GM19395 (cell line): Measurements from ENCODE around the gene OR7G2.
"Not testable (repeated sequence)": the region's sequence is repeated elsewhere in the genome, so short reads cannot be mapped to it uniquely, and the experiment has no call there.

Source experiments
- ATAC-seq: cut with Tn5 transposase; IDR thresholded peaks from one replicate; pipeline ENCODE4 v1.9.1; 2021; ENCODE audit warnings: mild to moderate bottlenecking, moderate library complexity; ENCODE audit not compliant: unreplicated experiment

OR7G2 gene

DNA sequence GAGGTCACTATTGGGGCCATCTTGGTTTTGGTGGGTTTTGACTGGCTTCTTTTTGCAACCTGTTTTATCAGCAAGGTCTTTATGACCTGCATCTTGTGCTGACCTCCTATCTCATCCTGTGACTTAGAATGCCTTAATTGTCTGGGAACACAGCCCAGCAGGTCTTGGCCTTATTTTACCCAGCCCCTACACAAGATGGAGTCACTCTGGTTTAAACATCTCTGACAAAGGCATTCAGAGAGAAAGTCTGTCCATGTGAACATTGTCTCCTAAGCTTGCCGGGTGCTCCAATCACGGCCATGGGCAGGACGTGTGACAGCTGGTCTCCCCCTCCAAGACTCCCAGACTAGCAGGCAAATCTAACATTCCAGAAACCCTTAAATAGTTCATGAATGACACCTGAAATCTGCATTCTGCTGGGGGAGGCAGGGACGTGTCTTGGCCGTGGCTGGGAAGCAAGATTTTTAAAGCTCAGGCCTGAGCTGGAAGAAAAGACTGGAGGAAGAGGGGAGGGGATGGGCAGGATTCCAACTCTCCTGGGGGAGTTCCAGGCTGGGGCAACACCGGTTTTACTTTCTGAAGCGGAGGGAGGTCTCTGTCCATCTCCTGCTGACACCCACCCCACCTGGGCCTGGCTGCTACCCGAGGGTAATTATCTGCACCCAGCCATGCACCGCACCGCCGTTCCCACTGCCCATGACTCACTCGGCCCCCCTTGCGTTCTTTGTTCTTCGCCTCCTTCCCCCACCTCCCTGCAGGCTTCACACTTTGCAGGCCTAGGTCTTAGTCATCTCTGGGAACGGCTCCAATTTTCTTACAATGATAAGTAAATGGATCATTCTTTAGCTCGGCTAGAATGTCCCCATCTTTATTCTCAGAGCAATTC is 32.0 kb downstream of the OR7G2 start:
- ATAC-seq = no peak

DNA sequence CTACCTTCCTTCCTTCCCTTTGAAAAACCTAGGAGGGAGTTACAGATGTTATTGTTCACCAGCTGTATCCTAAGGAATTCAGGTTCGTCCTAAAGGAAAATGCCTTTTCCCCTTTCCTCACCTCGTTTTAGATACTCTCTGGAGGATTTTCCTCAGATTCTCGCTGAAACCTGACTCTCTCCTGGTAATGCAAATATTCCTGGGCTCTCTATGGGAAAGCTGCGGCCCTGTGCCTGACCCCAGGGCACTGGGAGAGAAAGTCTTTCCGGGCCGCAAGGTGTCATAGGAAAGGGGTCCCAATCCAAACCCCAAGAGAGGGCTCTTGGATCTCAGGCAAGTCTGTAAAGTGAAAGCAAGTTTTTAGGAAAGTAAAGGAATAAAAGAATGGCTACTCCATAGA is 33.5 kb downstream of the OR7G2 start:
- ATAC-seq = no peak

DNA sequence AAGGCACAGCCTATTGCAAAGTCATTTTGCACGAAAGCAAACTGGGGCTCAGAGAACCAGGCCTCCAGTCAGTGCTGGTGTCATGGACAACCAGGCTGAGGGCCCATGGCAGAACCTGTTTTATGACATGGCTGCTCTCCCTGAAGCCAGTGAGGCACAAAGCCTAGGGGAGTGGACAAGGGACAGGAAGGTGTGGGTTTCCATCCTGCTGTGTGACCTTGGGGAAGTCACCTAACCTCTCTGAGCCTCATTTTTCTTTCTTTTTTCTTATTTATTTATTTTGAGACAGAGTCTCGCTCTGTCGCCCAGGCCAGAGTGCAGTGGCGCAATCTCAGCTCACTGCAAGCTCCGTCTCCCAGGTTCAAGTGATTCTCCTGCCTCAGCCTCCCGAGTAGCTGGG is 35.6 kb downstream of the OR7G2 start:
- not testable (repeated sequence) for ATAC-seq

DNA sequence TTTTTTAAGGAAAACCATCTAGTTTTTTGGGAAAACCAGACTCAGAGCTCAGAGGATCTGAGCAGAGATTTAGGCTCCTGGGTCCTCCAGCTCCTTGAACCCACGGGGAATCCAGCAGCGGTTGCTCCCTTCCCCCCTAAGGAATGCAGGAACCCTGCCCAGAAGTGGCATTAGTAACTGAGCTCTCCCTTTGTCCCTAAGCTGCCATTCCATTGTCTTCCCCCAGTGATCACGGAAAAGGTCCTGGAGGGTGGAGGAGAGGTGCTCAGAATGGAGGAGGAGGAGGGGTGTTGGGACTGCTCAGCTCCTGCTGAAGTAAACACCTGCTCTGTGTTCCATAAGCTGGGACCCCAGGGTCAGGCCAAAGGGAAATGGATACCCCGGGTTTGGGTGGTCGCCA is 37.2 kb downstream of the OR7G2 start:
- no peak for ATAC-seq

DNA sequence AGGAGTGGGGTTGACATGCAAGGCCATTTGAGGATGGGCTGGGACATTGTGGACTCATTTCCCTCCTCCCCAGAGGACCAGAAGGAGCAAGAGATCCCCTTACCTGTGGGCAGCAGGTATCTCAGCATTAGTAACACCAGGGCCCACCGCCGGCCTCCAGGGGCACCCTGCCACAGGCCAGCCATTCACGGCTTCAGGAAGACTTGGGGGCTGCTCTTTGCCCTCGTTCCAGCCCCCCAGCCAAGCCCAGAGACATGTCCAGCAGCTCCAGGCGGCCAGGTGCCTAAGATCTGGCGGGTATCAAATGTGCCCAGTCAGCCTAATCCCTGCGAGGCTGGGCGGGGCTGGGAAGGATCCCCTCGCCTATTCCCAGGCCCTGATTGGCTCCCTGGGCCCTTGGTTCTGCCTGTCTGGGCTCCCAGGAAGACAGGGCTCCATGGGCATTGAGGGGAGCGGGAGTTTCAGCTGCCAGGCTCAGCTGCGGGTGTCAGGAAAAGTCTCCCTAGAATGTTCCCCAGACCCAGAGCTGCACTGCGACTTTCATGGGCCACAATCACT is 41.7 kb downstream of the OR7G2 start:
- no peak for ATAC-seq

DNA sequence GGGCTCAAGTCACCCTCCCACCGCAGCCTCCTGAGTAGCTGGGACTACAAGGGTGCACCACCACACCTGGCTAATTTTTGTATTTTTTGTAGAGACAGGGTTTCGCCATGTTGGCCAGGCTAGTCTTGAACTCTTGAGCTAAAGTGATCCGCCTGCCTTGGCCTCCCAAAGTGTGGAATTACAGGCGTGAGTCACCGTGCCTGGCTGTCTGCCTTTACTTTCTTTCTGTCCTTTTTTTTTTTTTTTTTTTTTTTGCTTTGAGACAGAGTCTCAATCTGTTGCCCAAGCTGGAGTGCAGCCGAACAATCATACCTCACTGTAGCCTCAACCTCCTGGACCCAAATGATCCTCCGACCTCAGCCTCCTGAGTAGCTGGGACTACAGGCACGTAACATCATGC is 45.4 kb downstream of the OR7G2 start:
- ATAC-seq = no peak

DNA sequence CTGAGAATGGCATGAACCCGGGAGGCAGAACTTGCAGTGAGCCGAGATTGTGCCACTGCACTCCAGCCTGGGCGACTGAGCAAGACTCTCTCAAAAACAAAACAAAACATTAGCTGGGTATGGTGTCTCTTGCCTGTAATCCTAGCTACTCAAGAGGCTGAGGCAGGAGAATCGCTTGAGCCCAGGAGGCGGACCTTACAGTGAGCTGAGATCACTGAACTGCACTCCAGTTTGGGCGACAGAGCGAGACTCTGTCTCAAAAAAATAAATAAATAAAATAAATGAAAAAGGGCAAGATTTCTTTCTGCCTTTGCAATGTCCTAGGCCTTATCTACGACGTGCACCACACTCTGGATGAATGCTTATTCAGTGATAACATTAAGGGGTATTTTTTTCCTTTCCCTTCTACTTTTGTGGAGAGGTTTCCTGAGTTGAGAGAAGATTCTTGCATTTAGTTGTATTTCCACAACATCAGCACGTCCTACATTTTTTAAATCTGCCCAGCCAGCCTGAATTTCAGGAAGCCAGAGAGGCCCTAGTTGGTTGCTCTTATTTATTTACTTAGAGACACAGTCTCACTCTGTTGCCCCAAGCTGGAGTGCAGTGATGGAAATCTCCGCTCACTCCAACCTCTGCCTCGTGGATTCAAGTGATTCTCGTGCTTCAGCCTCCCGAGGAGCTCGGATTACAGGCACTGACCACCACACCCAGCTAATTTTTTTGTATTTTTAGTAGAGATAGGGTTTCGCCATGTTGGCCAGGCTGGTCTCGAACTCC is 46.5 kb downstream of the OR7G2 start:
- no peak for ATAC-seq

DNA sequence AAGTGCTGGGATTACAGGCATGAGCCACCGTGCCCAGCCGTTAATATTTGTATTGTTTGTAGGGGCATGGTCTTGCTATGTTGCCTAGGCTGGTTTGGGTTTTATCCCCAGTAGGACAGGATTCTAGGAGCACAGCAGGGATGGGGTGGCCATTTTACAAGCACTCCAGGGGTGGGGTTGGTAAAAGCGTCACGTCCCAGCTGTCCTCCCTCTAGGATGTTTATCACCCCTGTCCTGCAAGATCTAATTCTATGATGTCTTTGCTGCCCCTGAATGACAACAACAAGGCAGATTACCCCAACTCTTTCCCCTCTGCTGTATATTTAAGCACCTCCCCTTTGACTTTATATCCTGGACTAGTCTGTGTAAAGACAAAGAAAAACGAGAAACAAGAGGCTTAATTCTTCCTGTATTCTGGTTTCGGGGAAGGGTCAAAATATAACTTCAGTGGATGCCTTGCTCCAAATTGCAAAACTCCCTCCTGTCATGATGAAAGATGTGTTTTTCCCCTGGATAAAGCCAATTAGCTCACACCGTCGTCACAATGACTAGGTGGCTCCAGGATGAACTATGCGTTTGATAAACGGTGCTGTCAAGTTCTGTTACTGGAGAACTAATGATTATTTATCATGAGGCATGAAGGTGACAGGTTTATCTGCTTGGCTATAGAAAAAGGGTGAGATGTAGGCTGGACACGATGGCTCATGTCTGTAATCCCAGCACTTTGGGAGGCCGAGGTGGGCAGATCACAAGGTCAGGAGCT is 48.2 kb downstream of the OR7G2 start:
- ATAC-seq = no peak

DNA sequence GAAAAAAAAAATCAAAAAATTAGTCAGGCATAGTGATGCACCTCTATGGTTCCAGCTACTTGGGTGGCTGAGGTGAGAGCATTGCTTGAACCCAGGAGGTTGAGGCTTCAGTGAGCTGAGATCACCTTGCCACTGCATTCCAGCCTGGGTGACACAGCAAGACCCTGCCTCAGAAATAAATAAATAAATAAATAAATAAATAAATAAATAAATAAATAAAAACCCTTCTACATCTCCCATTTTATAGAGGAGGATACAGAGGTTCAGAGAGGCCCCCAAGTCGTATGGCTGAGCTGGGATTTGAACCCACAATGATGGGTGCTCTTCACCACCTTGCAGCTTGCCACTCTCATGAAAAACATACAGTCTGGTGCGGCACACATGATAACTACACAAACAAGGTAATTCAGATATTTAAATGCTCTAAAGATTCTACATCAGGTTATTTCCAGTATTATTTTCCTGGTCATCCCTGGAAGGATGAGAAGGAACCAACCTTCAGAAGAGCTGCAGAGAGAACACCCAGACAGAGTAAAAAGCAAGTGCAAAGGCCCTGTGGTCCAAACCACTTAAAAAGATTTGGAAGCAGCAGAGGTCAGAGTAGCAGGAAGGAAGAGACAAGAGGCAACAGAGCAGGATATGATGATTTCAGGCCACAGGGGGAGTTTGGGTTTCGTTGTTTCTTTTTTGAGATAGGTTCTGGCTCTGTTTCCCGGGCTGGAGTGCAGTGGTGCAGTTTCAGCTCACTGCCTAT is 49.6 kb downstream of the OR7G2 start:
- ATAC-seq = no peak

DNA sequence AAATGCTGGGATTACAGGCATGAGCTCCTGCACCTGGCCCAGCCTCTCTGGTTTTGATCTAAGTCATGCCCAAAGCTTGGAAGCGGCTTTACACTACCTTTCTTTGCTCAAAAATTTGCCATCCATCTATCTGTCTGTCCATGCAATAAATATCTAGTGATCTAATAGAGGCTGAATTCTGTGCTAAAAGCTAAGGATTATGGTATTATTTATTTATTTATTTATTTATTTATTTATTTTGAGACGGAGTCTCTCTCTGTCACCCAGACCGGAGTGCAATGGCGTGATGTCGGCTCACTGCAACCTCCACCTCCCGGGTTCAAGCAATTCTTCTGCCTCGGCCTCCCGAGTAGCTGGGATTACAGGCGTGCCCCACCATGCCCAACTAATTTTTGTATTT is 51.1 kb downstream of the OR7G2 start:
- not testable (repeated sequence) for ATAC-seq

DNA sequence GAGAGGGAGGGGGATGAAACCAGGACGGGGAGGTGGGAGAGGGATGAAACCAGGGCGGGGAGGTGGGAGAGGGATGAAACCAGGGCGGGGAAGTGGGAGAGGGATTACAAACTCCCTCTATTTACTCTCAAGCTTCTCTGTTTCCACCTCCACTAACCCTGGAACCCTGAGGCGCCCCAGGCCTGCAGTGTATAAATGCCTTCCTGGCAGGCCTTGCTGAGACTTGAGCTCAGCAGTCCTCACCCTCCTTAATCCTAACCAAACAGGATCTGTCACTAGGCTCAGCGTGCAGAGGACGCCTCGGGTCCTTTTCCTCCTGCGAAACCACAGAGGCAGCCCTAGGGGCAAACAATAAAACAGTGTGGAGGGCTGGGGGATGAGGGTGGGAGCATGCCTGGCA is 52.5 kb downstream of the OR7G2 start:
- no peak for ATAC-seq

DNA sequence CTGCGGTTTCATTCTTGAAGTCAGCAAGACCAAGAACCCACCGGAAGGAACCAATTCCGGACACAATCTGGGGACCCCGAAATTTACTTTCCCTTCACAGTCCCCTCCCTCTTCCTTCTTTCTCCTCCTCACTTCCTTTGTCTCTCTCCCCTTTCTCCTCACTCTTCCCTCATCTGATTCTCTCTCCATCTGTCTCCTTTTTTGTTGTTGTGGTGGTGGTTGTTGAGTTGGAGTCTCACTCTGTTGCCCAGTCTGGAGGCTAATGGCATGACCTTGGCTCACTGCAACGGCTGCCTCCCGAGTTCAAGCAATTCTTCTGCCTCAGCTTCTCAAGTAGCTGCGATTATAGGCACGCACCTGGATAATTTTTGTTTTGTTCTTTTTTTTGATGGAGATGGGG is 53.1 kb downstream of the OR7G2 start:
- ATAC-seq = no peak

DNA sequence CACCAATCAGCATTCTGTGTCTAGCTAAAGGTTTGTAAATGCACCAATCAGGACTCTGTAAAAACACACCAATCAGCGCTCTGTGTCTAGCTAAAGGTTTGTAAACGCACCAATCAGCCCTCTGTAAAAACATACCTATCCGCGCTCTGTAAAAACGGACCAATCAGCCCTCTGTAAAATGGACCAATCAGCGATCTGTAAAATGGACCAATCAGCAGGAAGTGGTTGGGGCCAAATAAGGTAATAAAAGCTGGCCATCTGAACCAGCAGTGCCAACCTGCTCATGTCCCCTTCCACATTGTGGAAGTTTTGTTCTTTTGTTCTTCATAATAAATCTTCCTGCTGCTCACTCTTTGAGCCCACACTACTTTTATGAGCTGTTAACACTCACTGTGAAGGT is 53.6 kb downstream of the OR7G2 start:
- ATAC-seq = not testable (repeated sequence)

DNA sequence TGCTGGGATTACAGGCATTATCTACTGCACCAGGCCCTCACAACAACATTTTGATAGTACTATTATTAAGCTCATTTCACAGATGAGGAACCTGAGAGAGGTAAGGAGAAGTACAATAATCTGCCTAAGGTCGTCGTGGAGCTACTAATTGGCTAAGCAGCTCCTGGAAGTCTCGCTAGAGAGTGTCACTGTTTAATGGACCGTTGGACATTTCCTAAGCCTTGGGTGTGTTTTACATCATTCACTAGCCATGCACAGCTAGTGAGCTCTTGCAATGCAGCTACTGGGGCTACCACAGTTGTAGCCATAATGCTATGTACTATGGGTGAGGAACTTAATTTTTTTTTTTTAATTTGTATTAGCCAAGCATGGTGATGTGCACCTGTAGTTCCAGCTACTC is 54.4 kb downstream of the OR7G2 start:
- ATAC-seq = no peak
